MM.1S (cell line): ENCODE data around the gene RTL9.
"Not testable (repeated sequence)": the region's sequence is repeated elsewhere in the genome, so short reads cannot be mapped to it uniquely, and the experiment has no call there.

Source experiments
- DNase-seq: peaks from one replicate; pipeline ENCODE4 v3.0.0-alpha.2; 2015
- H2AFZ ChIP-seq: fragments of 300-600 bp; sonication (generic); 2 replicates; pipeline ENCODE4 v1.6.0; 2016; ENCODE audit warnings: antibody characterized with exemption, low read length
- H3F3A ChIP-seq: fragments of 300-600 bp; sonication (generic); 2 replicates; pipeline ENCODE4 v1.6.1; 2016; ENCODE audit warnings: mild to moderate bottlenecking, antibody characterized with exemption, low read length, moderate library complexity, mixed read lengths; ENCODE audit not compliant: insufficient read depth
- H3K27ac ChIP-seq: fragments of 300-600 bp; sonication (generic); 2 replicates; pipeline ENCODE4 v1.5.1; 2016; ENCODE audit warnings: mild to moderate bottlenecking, low read length
- H3K27me3 ChIP-seq: fragments of 300-600 bp; sonication (generic); replicated peaks from 2 replicates; pipeline ENCODE4 v1.6.0; 2016; ENCODE audit warnings: low read length; ENCODE audit not compliant: insufficient read depth
- H3K36me3 ChIP-seq: fragments of 300-600 bp; sonication (generic); replicated peaks from 2 replicates; pipeline ENCODE4 v1.6.1; 2016; ENCODE audit warnings: mild to moderate bottlenecking, low read length, mixed read lengths; ENCODE audit not compliant: insufficient read depth
- H3K4me1 ChIP-seq: fragments of 300-600 bp; sonication (generic); 2 replicates; pipeline ENCODE4 v1.6.1; 2016; ENCODE audit warnings: low read length, mixed read lengths
- H3K4me2 ChIP-seq: fragments of 300-600 bp; sonication (generic); 2 replicates; pipeline ENCODE4 v1.6.0; 2016; ENCODE audit warnings: low read depth, low read length
- H3K4me3 ChIP-seq: fragments of 300-600 bp; sonication (generic); 2 replicates; pipeline ENCODE4 v1.5.1; 2016; ENCODE audit warnings: low read length, mixed read lengths
- H3K79me2 ChIP-seq: fragments of 300-600 bp; sonication (generic); 2 replicates; pipeline ENCODE4 v1.6.1; 2016; ENCODE audit warnings: mixed run types, low read length, mixed read lengths
- H3K9ac ChIP-seq: fragments of 300-600 bp; sonication (generic); 2 replicates; pipeline ENCODE4 v1.6.1; 2016; ENCODE audit warnings: low read length, mixed read lengths
- H3K9me2 ChIP-seq: fragments of 300-600 bp; sonication (generic); replicated peaks from 2 replicates; pipeline ENCODE4 v1.6.1; 2016; ENCODE audit warnings: mild to moderate bottlenecking, low read length, mixed read lengths; ENCODE audit not compliant: insufficient read depth
- H3K9me3 ChIP-seq: fragments of 300-600 bp; sonication (generic); replicated peaks from 2 replicates; pipeline ENCODE4 v1.6.1; 2016; ENCODE audit warnings: mild to moderate bottlenecking, low read length, mixed read lengths; ENCODE audit not compliant: insufficient read depth
- H4K20me1 ChIP-seq: fragments of 300-600 bp; sonication (generic); 2 replicates; pipeline ENCODE4 v1.6.1; 2016; ENCODE audit warnings: mild to moderate bottlenecking, low read length, moderate library complexity, mixed read lengths; ENCODE audit not compliant: insufficient read depth
- EZH2 ChIP-seq: fragments of 300-600 bp; sonication (generic); optimal IDR thresholded peaks from 2 replicates; pipeline ENCODE3; 2017; ENCODE audit warnings: low read depth, mild to moderate bottlenecking, antibody characterized with exemption, low read length, mixed read lengths
- EZH2phosphoT487 ChIP-seq: fragments of 300-600 bp; sonication (generic); IDR thresholded peaks from 2 replicates; pipeline ENCODE4 v1.6.1; 2018; ENCODE audit warnings: antibody characterized with exemption, low read length
- TF ChIP-seq, protein P1 (sequence below): fragments of 300-600 bp; sonication (generic); IDR thresholded peaks from 2 replicates; pipeline ENCODE4 v1.5.1; 2016; ENCODE audit warnings: antibody characterized with exemption, low read length, mixed read lengths

The RTL9 gene

DNA sequence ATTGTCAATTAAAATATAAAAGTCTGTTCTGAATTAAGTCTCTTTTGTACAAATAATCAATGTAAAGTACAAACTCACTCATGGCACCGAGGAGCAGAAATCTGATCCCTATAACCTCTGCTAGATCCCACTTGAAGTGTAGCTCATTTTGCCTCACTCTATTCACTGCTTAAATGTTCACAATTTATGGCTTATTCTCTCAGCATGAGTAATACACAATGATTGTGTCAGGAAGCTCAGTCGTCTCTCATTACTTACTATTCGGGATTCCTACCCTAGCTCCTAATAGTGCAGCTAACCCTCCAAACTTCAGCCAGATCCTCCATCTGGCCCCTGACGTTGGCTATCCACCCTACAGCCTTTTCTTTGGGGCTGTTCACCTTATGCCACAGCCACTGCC, 36.0 kb upstream of the RTL9 start:
- no peaks in the 10 kb centered on the region for H3K9me3 ChIP-seq
- no peaks in the 10 kb centered on the region for H4K20me1 ChIP-seq
- H3K36me3 ChIP-seq = no peaks in the 10 kb centered on the region
- H3K27ac ChIP-seq = no peak overlapping the region
- no peak overlapping the region for H2AFZ ChIP-seq
- no peak overlapping the region for H3K9ac ChIP-seq
- H3K79me2 ChIP-seq = peaks cover 3% of the 10 kb centered on the region
- H3F3A ChIP-seq = no peaks in the 10 kb centered on the region
- H3K9me2 ChIP-seq = no peaks in the 10 kb centered on the region
- H3K4me1 ChIP-seq = no peaks in the 10 kb centered on the region
- no peak overlapping the region for H3K4me3 ChIP-seq
- H3K4me2 ChIP-seq = no peak overlapping the region
- no peaks in the 10 kb centered on the region for H3K27me3 ChIP-seq
- no peak for DNase-seq
- TF ChIP-seq, protein P1, sequence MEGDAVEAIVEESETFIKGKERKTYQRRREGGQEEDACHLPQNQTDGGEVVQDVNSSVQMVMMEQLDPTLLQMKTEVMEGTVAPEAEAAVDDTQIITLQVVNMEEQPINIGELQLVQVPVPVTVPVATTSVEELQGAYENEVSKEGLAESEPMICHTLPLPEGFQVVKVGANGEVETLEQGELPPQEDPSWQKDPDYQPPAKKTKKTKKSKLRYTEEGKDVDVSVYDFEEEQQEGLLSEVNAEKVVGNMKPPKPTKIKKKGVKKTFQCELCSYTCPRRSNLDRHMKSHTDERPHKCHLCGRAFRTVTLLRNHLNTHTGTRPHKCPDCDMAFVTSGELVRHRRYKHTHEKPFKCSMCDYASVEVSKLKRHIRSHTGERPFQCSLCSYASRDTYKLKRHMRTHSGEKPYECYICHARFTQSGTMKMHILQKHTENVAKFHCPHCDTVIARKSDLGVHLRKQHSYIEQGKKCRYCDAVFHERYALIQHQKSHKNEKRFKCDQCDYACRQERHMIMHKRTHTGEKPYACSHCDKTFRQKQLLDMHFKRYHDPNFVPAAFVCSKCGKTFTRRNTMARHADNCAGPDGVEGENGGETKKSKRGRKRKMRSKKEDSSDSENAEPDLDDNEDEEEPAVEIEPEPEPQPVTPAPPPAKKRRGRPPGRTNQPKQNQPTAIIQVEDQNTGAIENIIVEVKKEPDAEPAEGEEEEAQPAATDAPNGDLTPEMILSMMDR = no peak
- TF ChIP-seq EZH2 = no peak
- no peak for TF ChIP-seq EZH2phosphoT487

DNA sequence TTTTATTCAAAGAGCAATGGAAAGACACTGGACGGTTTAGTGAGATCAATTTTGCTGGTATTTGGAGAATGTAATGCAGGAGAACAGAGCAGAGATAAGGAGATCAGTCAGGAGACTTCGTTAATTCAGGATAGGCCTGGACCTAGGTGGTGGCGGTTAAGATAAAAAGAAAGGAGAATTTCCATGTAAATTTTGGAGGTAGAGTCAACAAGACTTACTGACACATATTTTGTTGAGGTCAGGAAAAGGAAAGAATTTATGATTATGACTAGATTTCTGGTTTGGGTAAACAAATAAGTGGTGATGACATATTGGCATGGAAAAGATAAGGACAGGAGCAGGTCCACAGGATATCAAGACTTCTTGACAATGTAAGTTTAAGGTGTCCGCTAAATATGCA, 31.9 kb upstream of the RTL9 start:
- H3K9me3 ChIP-seq = no peaks in the 10 kb centered on the region
- no peak for TF ChIP-seq EZH2
- TF ChIP-seq EZH2phosphoT487 = no peak
- TF ChIP-seq, protein P1 = no peak
- H4K20me1 ChIP-seq = no peaks in the 10 kb centered on the region
- no peak overlapping the region for H3K4me2 ChIP-seq
- H2AFZ ChIP-seq = no peak overlapping the region
- H3K27me3 ChIP-seq = no peaks in the 10 kb centered on the region
- H3K36me3 ChIP-seq = no peaks in the 10 kb centered on the region
- no peak overlapping the region for H3K4me3 ChIP-seq
- H3K4me1 ChIP-seq = 0 out of 2 replicates have a peak, but pooled peaks cover 3% of the 10 kb centered on the region
- no peaks in the 10 kb centered on the region for H3K79me2 ChIP-seq
- no peak overlapping the region for H3K27ac ChIP-seq
- DNase-seq = no peak
- no peaks in the 10 kb centered on the region for H3F3A ChIP-seq
- no peaks in the 10 kb centered on the region for H3K9me2 ChIP-seq
- no peak overlapping the region for H3K9ac ChIP-seq

DNA sequence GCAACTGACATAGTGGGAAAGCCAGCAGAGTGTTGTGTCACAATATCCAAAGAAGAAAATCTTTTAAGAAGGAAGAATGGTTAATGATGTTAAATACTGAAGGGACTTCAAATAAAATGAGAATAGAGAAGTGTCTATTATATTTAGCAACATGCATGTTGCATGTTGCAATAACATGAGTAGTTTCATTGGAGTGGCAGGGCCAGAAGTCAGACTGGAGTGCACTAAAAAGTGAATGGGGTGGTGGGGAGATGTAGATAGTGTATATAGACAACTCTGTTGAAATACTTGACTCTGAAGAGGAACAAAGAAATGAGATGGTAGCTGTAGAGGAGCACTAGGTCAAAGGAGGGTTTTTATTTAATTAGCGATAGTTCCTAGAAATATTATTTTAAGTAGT, 31.3 kb upstream of the RTL9 start:
- TF ChIP-seq EZH2 (no peak), EZH2phosphoT487 (no peak)
- TF ChIP-seq, protein P1 = no peak
- Histone ChIP-seq H3K9ac (no peak overlapping the region), H3K27ac (no peak overlapping the region), H3K4me2 (no peak overlapping the region), H3K4me3 (no peak overlapping the region), H3K79me2 (no peaks in the 10 kb centered on the region), H3K9me2 (no peaks in the 10 kb centered on the region), H2AFZ (no peak overlapping the region), H3K36me3 (no peaks in the 10 kb centered on the region), H3F3A (no peaks in the 10 kb centered on the region), H3K27me3 (no peaks in the 10 kb centered on the region), H3K9me3 (no peaks in the 10 kb centered on the region), H4K20me1 (no peaks in the 10 kb centered on the region), H3K4me1 (0 out of 2 replicates have a peak, but pooled peaks cover 3% of the 10 kb centered on the region)
- DNase-seq = no peak

DNA sequence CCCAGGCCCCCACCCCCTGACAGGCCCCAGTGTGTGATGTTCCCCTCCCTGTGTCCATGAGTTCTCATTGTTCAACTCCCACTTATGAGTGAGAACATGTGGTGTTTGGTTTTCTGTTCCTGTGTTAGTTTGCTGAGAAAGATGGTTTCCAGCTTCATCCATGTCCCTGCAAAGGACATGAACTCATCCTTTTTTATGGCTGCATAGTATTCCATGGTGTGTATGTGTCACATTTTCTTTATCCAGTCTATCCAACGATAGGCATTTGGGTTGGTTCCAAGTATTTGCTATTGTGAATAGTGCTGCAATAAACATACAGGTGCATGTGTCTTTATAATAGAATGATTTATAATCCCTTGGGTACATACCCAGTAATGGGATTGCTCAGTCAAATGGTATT, 30.0 kb upstream of the RTL9 start:
- not testable (repeated sequence) for H2AFZ ChIP-seq, H3K4me1 ChIP-seq, H3K79me2 ChIP-seq, H3K9ac ChIP-seq, H3K9me3 ChIP-seq, H3F3A ChIP-seq, H4K20me1 ChIP-seq, DNase-seq, H3K4me2 ChIP-seq, H3K36me3 ChIP-seq, H3K9me2 ChIP-seq, H3K27me3 ChIP-seq, H3K27ac ChIP-seq, H3K4me3 ChIP-seq
